ENCODE measurements around the gene STARD8. TPM values are rescaled to one million over a fixed set of nuclear protein-coding genes. Genes with fewer than 3 reads are reported as not detected.

The STARD8 gene
- total RNA-seq, 2 donors from 2014 or later: 1.6 to 2.3 TPM

- Histone ChIP-seq H3K36me3 (no peaks in the 10 kb centered on the region), H3K4me3 (no peak overlapping the region), H3K27ac (no peak overlapping the region), H3K4me1 (no peaks in the 10 kb centered on the region), H3K9ac (ENCODE audit: low read depth in 2 of 2, low read length in 2 of 2) (no peak overlapping the region), H3K27me3 (no peaks in the 10 kb centered on the region), H3K9me3 (no peaks in the 10 kb centered on the region)
- intact Hi-C loops (cut with DNase I): no loop called here
- no peak for TF ChIP-seq CTCF (IDR thresholded peaks at IDR 0.05)
- DNase-seq: no peak
Measured at GRCh38 chrX:68720851-68721250, 73.4 kb downstream of the STARD8 start.

GRCh38 chrX:68721546-68721945 is 74.1 kb downstream of the STARD8 start:
- intact Hi-C loops (cut with DNase I): no loop called here
- DNase-seq: no peak
- H3K9ac ChIP-seq (ENCODE audit: low read depth in 2 of 2, low read length in 2 of 2): no peak overlapping the region
- no peaks in the 10 kb centered on the region for H3K9me3 ChIP-seq
- H3K27ac ChIP-seq: no peak overlapping the region
- no peak for TF ChIP-seq CTCF (IDR thresholded peaks at IDR 0.05)
- no peaks in the 10 kb centered on the region for H3K27me3 ChIP-seq
- H3K4me3 ChIP-seq: no peak overlapping the region
- no peaks in the 10 kb centered on the region for H3K4me1 ChIP-seq
- H3K36me3 ChIP-seq: no peaks in the 10 kb centered on the region

- no peaks in the 10 kb centered on the region for H3K4me1 ChIP-seq
- no peaks in the 10 kb centered on the region for H3K9me3 ChIP-seq
- H3K27ac ChIP-seq: no peak overlapping the region
- no peak for DNase-seq
- intact Hi-C loops (cut with DNase I): no loop called here
- no peak for TF ChIP-seq CTCF (IDR thresholded peaks at IDR 0.05)
- H3K9ac ChIP-seq (ENCODE audit: low read depth in 2 of 2, low read length in 2 of 2): no peak overlapping the region
- H3K27me3 ChIP-seq: no peaks in the 10 kb centered on the region
- no peak overlapping the region for H3K4me3 ChIP-seq
- no peaks in the 10 kb centered on the region for H3K36me3 ChIP-seq
Measured at GRCh38 chrX:68721991-68722860, 74.8 kb downstream of the STARD8 start.

GRCh38 chrX:68723491-68724155 is 76.2 kb downstream of the STARD8 start:
- intact Hi-C loops (cut with DNase I): no loop called here
- no peak overlapping the region for H3K9ac ChIP-seq (ENCODE audit: low read depth in 2 of 2, low read length in 2 of 2)
- no peaks in the 10 kb centered on the region for H3K27me3 ChIP-seq
- H3K27ac ChIP-seq: no peak overlapping the region
- no peak for TF ChIP-seq CTCF (IDR thresholded peaks at IDR 0.05)
- no peak for DNase-seq
- no peaks in the 10 kb centered on the region for H3K4me1 ChIP-seq
- H3K36me3 ChIP-seq: no peaks in the 10 kb centered on the region
- H3K4me3 ChIP-seq: no peak overlapping the region
- H3K9me3 ChIP-seq: no peaks in the 10 kb centered on the region

GRCh38 chrX:68724531-68725020 is 77.1 kb downstream of the STARD8 start:
- Histone ChIP-seq H3K36me3 (no peaks in the 10 kb centered on the region), H3K27me3 (no peaks in the 10 kb centered on the region), H3K27ac (no peak overlapping the region), H3K4me3 (no peak overlapping the region), H3K9ac (ENCODE audit: low read depth in 2 of 2, low read length in 2 of 2) (no peak overlapping the region), H3K9me3 (no peaks in the 10 kb centered on the region), H3K4me1 (no peaks in the 10 kb centered on the region)
- intact Hi-C loops (cut with DNase I): no loop called here
- no peak for DNase-seq
- TF ChIP-seq CTCF (IDR thresholded peaks at IDR 0.05): no peak
